GM12892 (cell line): ENCODE measurements around the gene SECISBP2L.

Source experiments
- DNase-seq: peaks from one replicate; pipeline ENCODE4 v3.0.0; 2011; ENCODE audit not compliant: insufficient read length
- FAIRE-seq: peaks from 2 replicates; lab custom pipeline; 2011; peaks lifted over from hg19 to GRCh38; lab: Jason Lieb, UNC
- POLR2A ChIP-seq: IDR thresholded peaks from 2 replicates; pipeline ENCODE4 v1.6.1; 2011; ENCODE audit warnings: low read depth, low read length, control low read depth
- POLR2AphosphoS5 ChIP-seq: IDR thresholded peaks from 2 replicates; pipeline ENCODE4 v1.6.1; 2011; ENCODE audit warnings: low read depth, low read length, control low read depth
- TAF1 ChIP-seq: IDR thresholded peaks from 2 replicates; pipeline ENCODE4 v1.6.1; 2011; ENCODE audit warnings: low read depth, mild to moderate bottlenecking, control low read depth, low read length, borderline replicate concordance

The SECISBP2L gene

GRCh38 chr15:49066372-49066771, 20.1 kb upstream of the SECISBP2L start:
- FAIRE-seq (no peak), DNase-seq (no peak)
- no peak for TF ChIP-seq POLR2A
- no peak for TF ChIP-seq TAF1
- no peak for TF ChIP-seq POLR2AphosphoS5

- no peak for DNase-seq
- TF ChIP-seq POLR2A (no peak), TAF1 (no peak), POLR2AphosphoS5 (no peak)
- FAIRE-seq = no peak
These were observed 18.6 kb upstream of the SECISBP2L start for GRCh38 chr15:49064884-49065283.

GRCh38 chr15:49064281-49064653, 18.0 kb upstream of the SECISBP2L start:
- no peak for TF ChIP-seq POLR2AphosphoS5
- TF ChIP-seq TAF1 = no peak
- TF ChIP-seq POLR2A = no peak
- no peak for DNase-seq
- no peak for FAIRE-seq

- DNase-seq (no peak), FAIRE-seq (no peak)
- TF ChIP-seq TAF1 = no peak
These were observed 17.4 kb upstream of the SECISBP2L start for GRCh38 chr15:49063402-49064280.

- TF ChIP-seq POLR2AphosphoS5 (no peak), TAF1 (no peak), POLR2A (no peak)
- FAIRE-seq = no peak
- no peak for DNase-seq
These were observed 16.7 kb upstream of the SECISBP2L start for GRCh38 chr15:49062900-49063299.

- DNase-seq (no peak), FAIRE-seq (no peak)
- no peak for TF ChIP-seq POLR2AphosphoS5
- TF ChIP-seq TAF1 = no peak
- no peak for TF ChIP-seq POLR2A
These were observed 14.7 kb upstream of the SECISBP2L start for GRCh38 chr15:49060710-49061495.

- DNase-seq (no peak), FAIRE-seq (no peak)
- TF ChIP-seq POLR2AphosphoS5 (no peak), TAF1 (no peak), POLR2A (no peak)
These were observed 13.2 kb upstream of the SECISBP2L start for GRCh38 chr15:49059491-49059890.

- TF ChIP-seq POLR2AphosphoS5 (no peak), TAF1 (no peak)
- FAIRE-seq (no peak), DNase-seq (no peak)
These were observed 12.3 kb upstream of the SECISBP2L start for GRCh38 chr15:49058559-49058958.

GRCh38 chr15:49055630-49056029, 9.4 kb upstream of the SECISBP2L start:
- FAIRE-seq = no peak
- DNase-seq = no peak
- TF ChIP-seq POLR2A (no peak), POLR2AphosphoS5 (no peak), TAF1 (no peak)

GRCh38 chr15:49052662-49053061, 6.4 kb upstream of the SECISBP2L start:
- DNase-seq (no peak), FAIRE-seq (no peak)
- no peak for TF ChIP-seq TAF1
- TF ChIP-seq POLR2A = no peak
- no peak for TF ChIP-seq POLR2AphosphoS5

- TF ChIP-seq POLR2AphosphoS5 (no peak), TAF1 (no peak), POLR2A (no peak)
- FAIRE-seq (no peak), DNase-seq (no peak)
These were observed 1.2 kb upstream of the SECISBP2L start for GRCh38 chr15:49047456-49047855.
